WTC11 (cell line): Measurements from ENCODE around the gene CASP6. TPM values are rescaled to one million over a fixed set of nuclear protein-coding genes. Genes with fewer than 3 reads are reported as not detected.

ENCODE experiments used
- ATAC-seq: fragments of 200-7000 bp; cut with Tn5 transposase; 2 replicates; pipeline ENCODE4 v1.10.0; 2021; ENCODE audit warnings: mild to moderate bottlenecking, moderate library complexity
- CTCF ChIA-PET: fragments of 300-600 bp; sonication (Branson Sonifier 250); formaldehyde crosslinking; loops from one replicate; lab custom pipeline; 2021; ENCODE audit warnings: antibody characterized with exemption; lab: Charles Lee
- POLR2A ChIA-PET: fragments of 350-600 bp; sonication (Branson Sonifier 250); formaldehyde crosslinking; loops from one replicate; lab custom pipeline; 2021; ENCODE audit warnings: antibody characterized with exemption; lab: Charles Lee
- DNase-seq: peaks from one replicate; pipeline ENCODE4 v3.0.0; 2021; ENCODE audit warnings: low spot score
- H3K27ac Mint-ChIP-seq: 2 replicates; pipeline ENCODE4 v1.8.0; 2021; ENCODE audit warnings: mixed read lengths
- H3K27me3 Mint-ChIP-seq: 2 replicates; pipeline ENCODE4 v1.8.0; 2021; ENCODE audit warnings: low read depth, mild to moderate bottlenecking, moderate library complexity, mixed read lengths
- H3K36me3 Mint-ChIP-seq: 2 replicates; pipeline ENCODE4 v1.8.0; 2021; ENCODE audit warnings: mixed read lengths
- H3K4me1 Mint-ChIP-seq: 2 replicates; pipeline ENCODE4 v1.8.0; 2022; ENCODE audit warnings: mixed read lengths
- H3K4me3 Mint-ChIP-seq: 2 replicates; pipeline ENCODE4 v1.8.0; 2021; ENCODE audit warnings: mild to moderate bottlenecking, moderate library complexity, mixed read lengths
- H3K9me3 Mint-ChIP-seq: 2 replicates; pipeline ENCODE4 v1.8.0; 2021; ENCODE audit warnings: mixed read lengths
- MYBL2 ChIP-seq: sonication (generic); formaldehyde crosslinking; IDR thresholded peaks from 2 replicates; pipeline ENCODE4 v1.8.1; 2023; ENCODE audit warnings: mild to moderate bottlenecking, moderate library complexity, missing genetic modification reagents
- NR1H2 ChIP-seq: sonication (generic); formaldehyde crosslinking; IDR thresholded peaks from 2 replicates; pipeline ENCODE4 v1.9.0; 2021; ENCODE audit warnings: mild to moderate bottlenecking, moderate library complexity, missing genetic modification reagents
- SP1 ChIP-seq: sonication (generic); formaldehyde crosslinking; conservative IDR thresholded peaks from 2 replicates; pipeline ENCODE4 v1.8.1; 2022; ENCODE audit warnings: missing genetic modification reagents
- TEAD4 ChIP-seq: sonication (generic); formaldehyde crosslinking; IDR thresholded peaks from 2 replicates; pipeline ENCODE4 v1.8.0; 2022; ENCODE audit warnings: mild to moderate bottlenecking, missing genetic modification reagents
- ZNF263 ChIP-seq: sonication (generic); formaldehyde crosslinking; IDR thresholded peaks from 2 replicates; pipeline ENCODE4 v1.8.1; 2022; ENCODE audit warnings: low read depth, mild to moderate bottlenecking, moderate library complexity, missing genetic modification reagents
- ZNF317 ChIP-seq: sonication (generic); formaldehyde crosslinking; IDR thresholded peaks from 2 replicates; pipeline ENCODE4 v1.8.1; 2023; ENCODE audit warnings: low read depth, mild to moderate bottlenecking, moderate library complexity, missing genetic modification reagents, borderline replicate concordance
- ZNF396 ChIP-seq: fragments of 250-450 bp; sonication (Bioruptor Pico); IDR thresholded peaks from 2 replicates; pipeline ENCODE4 v1.8.0; 2021; ENCODE audit warnings: mild to moderate bottlenecking, moderate library complexity, borderline replicate concordance
- total RNA-seq: library from RNA; stranded (reverse); gene quantifications from 3 replicates; pipeline ENCODE4 v1.2.3, GENCODE V29; 2021
- TF ChIP-seq, protein P1 (sequence below): sonication (generic); formaldehyde crosslinking; IDR thresholded peaks from 2 replicates; pipeline ENCODE4 v1.8.1; 2022; ENCODE audit warnings: low read depth, missing genetic modification reagents, borderline replicate concordance
- TF ChIP-seq, protein P2 (sequence below): sonication (generic); formaldehyde crosslinking; IDR thresholded peaks from 2 replicates; pipeline ENCODE4 v1.8.0; 2022; ENCODE audit warnings: mild to moderate bottlenecking, missing genetic modification reagents
- TF ChIP-seq, protein P3 (sequence below): fragments of 250-450 bp; sonication (Bioruptor Pico); conservative IDR thresholded peaks from 2 replicates; pipeline ENCODE4 v1.9.0; 2021; ENCODE audit warnings: mild to moderate bottlenecking
- TF ChIP-seq, protein P4 (sequence below): sonication (generic); formaldehyde crosslinking; IDR thresholded peaks from 2 replicates; pipeline ENCODE4 v1.8.1; 2023; ENCODE audit warnings: mild to moderate bottlenecking, missing genetic modification reagents
- TF ChIP-seq, protein P5 (sequence below): sonication (generic); formaldehyde crosslinking; IDR thresholded peaks from 2 replicates; pipeline ENCODE4 v1.8.1; 2023; ENCODE audit warnings: mild to moderate bottlenecking, missing genetic modification reagents, moderate library complexity
- TF ChIP-seq, protein P6 (sequence below): sonication (generic); formaldehyde crosslinking; IDR thresholded peaks from 2 replicates; pipeline ENCODE4 v1.8.0; 2023; ENCODE audit warnings: mild to moderate bottlenecking, missing genetic modification reagents

Gene CASP6
- total RNA-seq, 1 experiment from 2014 or later = 26.0 TPM

DNA sequence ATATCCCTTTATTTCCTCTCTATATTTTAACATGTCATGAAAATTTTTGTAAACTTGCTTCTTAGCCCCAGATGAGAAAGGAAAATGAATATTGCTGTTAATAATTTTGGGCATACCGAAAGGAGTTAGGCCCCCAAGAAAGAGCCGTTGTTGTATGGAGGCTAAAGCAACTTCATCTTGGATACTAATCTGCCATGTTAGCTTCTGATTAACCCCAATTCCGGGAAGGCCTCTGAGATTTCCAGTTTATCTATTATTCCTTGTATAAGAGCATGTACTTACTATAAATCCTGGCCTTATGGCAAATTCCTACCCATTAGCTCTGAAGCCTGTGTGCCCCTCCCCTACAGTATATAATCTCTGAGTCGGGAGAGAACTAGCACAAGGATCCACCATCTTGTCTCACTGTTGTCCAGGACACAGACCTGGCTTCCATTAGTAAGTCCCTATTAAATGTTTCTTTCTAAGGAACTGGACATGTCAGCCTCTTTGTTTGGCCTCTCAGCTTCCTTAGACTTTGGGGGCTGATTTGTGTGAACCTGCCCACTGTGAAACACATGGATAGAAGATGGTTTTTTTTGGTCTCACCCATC, 47.5 kb upstream of the CASP6 start:
- Mint-ChIP-seq H3K9me3 (no peaks in the 10 kb centered on the region), H3K27me3 (no peaks in the 10 kb centered on the region), H3K36me3 (no peaks in the 10 kb centered on the region), H3K27ac (no peak overlapping the region), H3K4me1 (0 out of 2 replicates have a peak, but pooled peaks cover 2% of the 10 kb centered on the region), H3K4me3 (no peak overlapping the region)
- DNase-seq = no peak
- TF ChIP-seq, protein P1, sequence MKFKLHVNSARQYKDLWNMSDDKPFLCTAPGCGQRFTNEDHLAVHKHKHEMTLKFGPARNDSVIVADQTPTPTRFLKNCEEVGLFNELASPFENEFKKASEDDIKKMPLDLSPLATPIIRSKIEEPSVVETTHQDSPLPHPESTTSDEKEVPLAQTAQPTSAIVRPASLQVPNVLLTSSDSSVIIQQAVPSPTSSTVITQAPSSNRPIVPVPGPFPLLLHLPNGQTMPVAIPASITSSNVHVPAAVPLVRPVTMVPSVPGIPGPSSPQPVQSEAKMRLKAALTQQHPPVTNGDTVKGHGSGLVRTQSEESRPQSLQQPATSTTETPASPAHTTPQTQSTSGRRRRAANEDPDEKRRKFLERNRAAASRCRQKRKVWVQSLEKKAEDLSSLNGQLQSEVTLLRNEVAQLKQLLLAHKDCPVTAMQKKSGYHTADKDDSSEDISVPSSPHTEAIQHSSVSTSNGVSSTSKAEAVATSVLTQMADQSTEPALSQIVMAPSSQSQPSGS (CRISPR knock-in tag) = no peak
- TF ChIP-seq, protein P2, sequence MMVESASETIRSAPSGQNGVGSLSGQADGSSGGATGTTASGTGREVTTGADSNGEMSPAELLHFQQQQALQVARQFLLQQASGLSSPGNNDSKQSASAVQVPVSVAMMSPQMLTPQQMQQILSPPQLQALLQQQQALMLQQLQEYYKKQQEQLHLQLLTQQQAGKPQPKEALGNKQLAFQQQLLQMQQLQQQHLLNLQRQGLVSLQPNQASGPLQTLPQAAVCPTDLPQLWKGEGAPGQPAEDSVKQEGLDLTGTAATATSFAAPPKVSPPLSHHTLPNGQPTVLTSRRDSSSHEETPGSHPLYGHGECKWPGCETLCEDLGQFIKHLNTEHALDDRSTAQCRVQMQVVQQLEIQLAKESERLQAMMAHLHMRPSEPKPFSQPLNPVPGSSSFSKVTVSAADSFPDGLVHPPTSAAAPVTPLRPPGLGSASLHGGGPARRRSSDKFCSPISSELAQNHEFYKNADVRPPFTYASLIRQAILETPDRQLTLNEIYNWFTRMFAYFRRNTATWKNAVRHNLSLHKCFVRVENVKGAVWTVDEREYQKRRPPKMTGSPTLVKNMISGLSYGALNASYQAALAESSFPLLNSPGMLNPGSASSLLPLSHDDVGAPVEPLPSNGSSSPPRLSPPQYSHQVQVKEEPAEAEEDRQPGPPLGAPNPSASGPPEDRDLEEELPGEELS = no peak
- TF ChIP-seq, protein P3, sequence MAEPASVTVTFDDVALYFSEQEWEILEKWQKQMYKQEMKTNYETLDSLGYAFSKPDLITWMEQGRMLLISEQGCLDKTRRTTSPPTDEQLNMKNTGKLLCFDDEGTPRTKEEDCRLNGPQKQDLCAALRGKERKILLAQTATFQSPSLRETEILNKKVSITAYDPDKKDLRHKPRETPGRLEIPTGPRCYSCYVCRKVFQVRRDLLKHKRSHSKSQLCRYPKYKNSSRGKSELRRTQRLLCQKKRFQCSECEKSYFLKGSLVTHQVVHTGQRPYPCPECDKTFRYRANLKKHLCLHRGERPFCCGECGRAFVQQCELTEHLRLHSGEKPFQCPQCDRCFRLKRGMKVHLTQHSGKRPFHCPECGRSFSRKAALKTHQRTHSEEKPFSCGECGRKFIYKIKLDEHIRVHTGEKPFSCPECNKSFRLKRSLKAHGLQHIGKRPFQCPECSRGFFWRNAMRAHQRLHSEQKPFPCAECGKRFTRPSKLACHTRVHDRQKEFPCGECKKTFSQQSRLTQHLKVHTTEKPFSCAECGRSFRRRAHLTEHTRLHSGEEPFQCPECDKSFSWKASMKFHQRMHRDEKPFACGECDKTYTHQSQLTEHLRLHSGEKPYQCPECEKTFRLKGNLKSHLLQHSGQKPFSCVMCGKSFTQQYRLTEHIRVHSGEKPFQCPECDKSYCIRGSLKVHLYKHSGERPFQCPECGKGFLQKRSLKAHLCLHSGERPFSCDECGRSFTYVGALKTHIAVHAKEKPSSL (CRISPR knock-in tag) = no peak
- no peak for TF ChIP-seq ZNF263 (CRISPR knock-in tag)
- TF ChIP-seq, protein P4, sequence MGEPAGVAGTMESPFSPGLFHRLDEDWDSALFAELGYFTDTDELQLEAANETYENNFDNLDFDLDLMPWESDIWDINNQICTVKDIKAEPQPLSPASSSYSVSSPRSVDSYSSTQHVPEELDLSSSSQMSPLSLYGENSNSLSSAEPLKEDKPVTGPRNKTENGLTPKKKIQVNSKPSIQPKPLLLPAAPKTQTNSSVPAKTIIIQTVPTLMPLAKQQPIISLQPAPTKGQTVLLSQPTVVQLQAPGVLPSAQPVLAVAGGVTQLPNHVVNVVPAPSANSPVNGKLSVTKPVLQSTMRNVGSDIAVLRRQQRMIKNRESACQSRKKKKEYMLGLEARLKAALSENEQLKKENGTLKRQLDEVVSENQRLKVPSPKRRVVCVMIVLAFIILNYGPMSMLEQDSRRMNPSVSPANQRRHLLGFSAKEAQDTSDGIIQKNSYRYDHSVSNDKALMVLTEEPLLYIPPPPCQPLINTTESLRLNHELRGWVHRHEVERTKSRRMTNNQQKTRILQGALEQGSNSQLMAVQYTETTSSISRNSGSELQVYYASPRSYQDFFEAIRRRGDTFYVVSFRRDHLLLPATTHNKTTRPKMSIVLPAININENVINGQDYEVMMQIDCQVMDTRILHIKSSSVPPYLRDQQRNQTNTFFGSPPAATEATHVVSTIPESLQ (CRISPR knock-in tag) = no peak
- CTCF ChIA-PET = no interaction called here
- POLR2A ChIA-PET = interaction anchor here (0.6 kb wide), 1 partner anchor 167 kb away, joined by 5 read pairs; no protein-coding TSS in a partner anchor
- no peak for ATAC-seq

DNA sequence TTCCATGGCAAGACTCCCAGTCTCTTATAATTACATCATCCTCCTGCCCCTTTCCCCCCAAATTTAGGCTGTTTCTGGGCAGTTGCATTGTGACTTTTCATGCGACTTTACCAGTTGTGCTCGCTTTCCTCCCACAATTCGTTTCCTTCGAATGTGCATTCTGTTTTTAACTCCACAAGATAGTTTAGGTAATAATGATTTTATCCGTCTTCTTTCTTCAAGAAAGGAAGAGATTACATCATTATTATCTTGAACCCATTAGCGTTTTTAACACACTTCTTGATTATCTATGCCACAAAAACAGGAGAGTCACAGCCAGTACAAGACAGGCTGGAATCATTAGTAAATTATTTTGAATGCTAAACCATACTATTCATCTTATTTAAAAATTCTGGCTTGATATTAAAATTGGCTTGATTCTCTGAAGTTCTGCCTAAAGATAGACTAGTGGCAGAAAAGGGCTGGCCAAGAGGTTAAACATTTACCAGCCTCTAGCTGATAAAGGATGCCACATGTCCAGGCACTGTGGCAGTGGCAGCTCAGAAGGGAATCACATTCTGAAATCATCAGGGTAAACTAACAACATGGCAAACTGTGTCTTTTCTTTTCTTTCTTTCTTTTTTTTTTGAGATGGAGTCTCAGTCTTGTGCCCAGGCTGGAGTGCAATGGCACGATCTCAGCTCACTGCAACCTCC, 46.3 kb upstream of the CASP6 start:
- Mint-ChIP-seq H3K4me3 (no peak overlapping the region), H3K36me3 (no peaks in the 10 kb centered on the region), H3K27me3 (no peaks in the 10 kb centered on the region), H3K4me1 (0 out of 2 replicates have a peak, but pooled peaks cover 2% of the 10 kb centered on the region), H3K27ac (no peak overlapping the region)
- no peak for ATAC-seq
- CTCF ChIA-PET = no interaction called here
- POLR2A ChIA-PET = no interaction called here
- TF ChIP-seq SP1 (no peak), NR1H2 (no peak), TEAD4 (CRISPR knock-in tag) (no peak), ZNF317 (CRISPR knock-in tag) (no peak), MYBL2 (CRISPR knock-in tag) (no peak), ZNF396 (CRISPR knock-in tag) (no peak)
- TF ChIP-seq, protein P5, sequence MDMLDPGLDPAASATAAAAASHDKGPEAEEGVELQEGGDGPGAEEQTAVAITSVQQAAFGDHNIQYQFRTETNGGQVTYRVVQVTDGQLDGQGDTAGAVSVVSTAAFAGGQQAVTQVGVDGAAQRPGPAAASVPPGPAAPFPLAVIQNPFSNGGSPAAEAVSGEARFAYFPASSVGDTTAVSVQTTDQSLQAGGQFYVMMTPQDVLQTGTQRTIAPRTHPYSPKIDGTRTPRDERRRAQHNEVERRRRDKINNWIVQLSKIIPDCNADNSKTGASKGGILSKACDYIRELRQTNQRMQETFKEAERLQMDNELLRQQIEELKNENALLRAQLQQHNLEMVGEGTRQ (CRISPR knock-in tag) = no peak
- TF ChIP-seq, protein P3 (CRISPR knock-in tag) = no peak
- TF ChIP-seq, protein P6, sequence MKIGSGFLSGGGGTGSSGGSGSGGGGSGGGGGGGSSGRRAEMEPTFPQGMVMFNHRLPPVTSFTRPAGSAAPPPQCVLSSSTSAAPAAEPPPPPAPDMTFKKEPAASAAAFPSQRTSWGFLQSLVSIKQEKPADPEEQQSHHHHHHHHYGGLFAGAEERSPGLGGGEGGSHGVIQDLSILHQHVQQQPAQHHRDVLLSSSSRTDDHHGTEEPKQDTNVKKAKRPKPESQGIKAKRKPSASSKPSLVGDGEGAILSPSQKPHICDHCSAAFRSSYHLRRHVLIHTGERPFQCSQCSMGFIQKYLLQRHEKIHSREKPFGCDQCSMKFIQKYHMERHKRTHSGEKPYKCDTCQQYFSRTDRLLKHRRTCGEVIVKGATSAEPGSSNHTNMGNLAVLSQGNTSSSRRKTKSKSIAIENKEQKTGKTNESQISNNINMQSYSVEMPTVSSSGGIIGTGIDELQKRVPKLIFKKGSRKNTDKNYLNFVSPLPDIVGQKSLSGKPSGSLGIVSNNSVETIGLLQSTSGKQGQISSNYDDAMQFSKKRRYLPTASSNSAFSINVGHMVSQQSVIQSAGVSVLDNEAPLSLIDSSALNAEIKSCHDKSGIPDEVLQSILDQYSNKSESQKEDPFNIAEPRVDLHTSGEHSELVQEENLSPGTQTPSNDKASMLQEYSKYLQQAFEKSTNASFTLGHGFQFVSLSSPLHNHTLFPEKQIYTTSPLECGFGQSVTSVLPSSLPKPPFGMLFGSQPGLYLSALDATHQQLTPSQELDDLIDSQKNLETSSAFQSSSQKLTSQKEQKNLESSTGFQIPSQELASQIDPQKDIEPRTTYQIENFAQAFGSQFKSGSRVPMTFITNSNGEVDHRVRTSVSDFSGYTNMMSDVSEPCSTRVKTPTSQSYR = no peak
- TF ChIP-seq, all 79 proteins: peak for 0
- no peaks in the 10 kb centered on the region for H3K9me3 Mint-ChIP-seq
- no peak for DNase-seq
